Spinal cord (tissue), 10 donors: Measurements from ENCODE around the gene SLC10A1. TPM values are rescaled to one million over a fixed set of nuclear protein-coding genes. Genes with fewer than 3 reads are reported as not detected.

Source experiments
- DNase-seq, 6 donors: peaks; one replicate each; pipeline versions ENCODE4 v3.0.0 to v3.0.0-alpha.2; 2013 to 2015; ENCODE audit warnings: low spot score in 6 of 6, low read depth in 4 of 6
- H3K27ac ChIP-seq: one replicate; pipeline ENCODE4 v1.5.1; 2013; ENCODE audit warnings: low read depth, low read length, control low read depth
- H3K27me3 ChIP-seq: one replicate; pipeline ENCODE4 v1.6.1; 2013; ENCODE audit warnings: low read length; ENCODE audit not compliant: control insufficient read depth, insufficient read depth
- H3K36me3 ChIP-seq: one replicate; pipeline ENCODE4 v1.6.1; 2013; ENCODE audit warnings: low read length; ENCODE audit not compliant: control insufficient read depth, insufficient read depth
- H3K4me1 ChIP-seq: one replicate; pipeline ENCODE4 v1.6.1; 2013; ENCODE audit warnings: low read length; ENCODE audit not compliant: control insufficient read depth, insufficient read depth
- H3K4me3 ChIP-seq: one replicate; pipeline ENCODE4 v1.5.1; 2013; ENCODE audit warnings: low read depth, low read length, control low read depth
- H3K9me3 ChIP-seq: one replicate; pipeline ENCODE4 v1.6.1; 2013; ENCODE audit warnings: low read length; ENCODE audit not compliant: control insufficient read depth, insufficient read depth
- WGBS: methylation state at CpG from one replicate; pipeline ENCODE4 v1.1.5; 2013; ENCODE audit warnings: missing lambda C conversion rate; ENCODE audit not compliant: insufficient coverage; 5-methylcytosine and 5-hydroxymethylcytosine counted together
- long read RNA-seq, 4 donors: transcript quantifications; one replicate each; lab custom pipeline, GENCODE V29; 2026
- polyA plus RNA-seq, 2 donors: library from polyadenylated mRNA; unstranded; fragments of 120-200 nt; gene quantifications; one replicate each; pipeline ENCODE4 v1.2.1, GENCODE V29; 2013; ENCODE audit not compliant: insufficient read length in 2 of 2
- total RNA-seq, 2 donors: library from RNA; depleted of rRNA in 1 of 2; stranded (reverse); fragments of 120-200 nt in 1 of 2; fragments of >200 nt in 1 of 2; gene quantifications; one replicate each; pipeline versions ENCODE4 v1.2.3 to v1.2.4, GENCODE V29; 2013 to 2014
- donor health status: healthy.

The SLC10A1 gene
- total RNA-seq (not detected), polyA plus RNA-seq (under 1 TPM in 1 of 2 donors, not detected in 1; 0.21 TPM)
- long read RNA-seq, donor 1, result 0 reads
- long read RNA-seq, donor 2, result 0 reads
- long read RNA-seq, donor 3, result 0 reads
- long read RNA-seq, donor 4, result 0 reads

- Histone ChIP-seq H3K36me3 (no peaks in the 10 kb centered on the region), H3K4me1 (no peaks in the 10 kb centered on the region), H3K27me3 (no peaks in the 10 kb centered on the region), H3K4me3 (no peak within 1 kb of the TSS), H3K27ac (no peak within 1 kb of the TSS), H3K9me3 (no peaks in the 10 kb centered on the region)
- 90% methylated on average over 9 of the region's 11 CpGs for WGBS
- DNase-seq, result no peak
These were observed at the start of gene SLC10A1 for GRCh38 chr14:69796797-69797500. Gene SLC10A1 (minus strand): TSS chr14:69797241. CDS start chr14:69797155, 86 bp downstream.

- Histone ChIP-seq H3K27ac (no peak overlapping the region), H3K4me3 (no peak overlapping the region), H3K36me3 (no peaks in the 10 kb centered on the region), H3K27me3 (no peaks in the 10 kb centered on the region), H3K4me1 (peaks cover 30% of the 10 kb centered on the region), H3K9me3 (no peaks in the 10 kb centered on the region)
- whole genome bisulfite sequencing, result 49% methylated on average over 3 of the region's 5 CpGs
- DNase-seq, result no peak
These were observed 48.7 kb upstream of the SLC10A1 start for GRCh38 chr14:69845787-69846186.

GRCh38 chr14:69845050-69845581, 48.1 kb upstream of the SLC10A1 start:
- Histone ChIP-seq H3K4me1 (peaks cover 27% of the 10 kb centered on the region), H3K27me3 (no peaks in the 10 kb centered on the region), H3K9me3 (no peaks in the 10 kb centered on the region), H3K36me3 (no peaks in the 10 kb centered on the region), H3K27ac (no peak overlapping the region), H3K4me3 (no peak overlapping the region)
- DNase-seq, result no peak
- WGBS, result 92% methylated on average over 2 of the region's 2 CpGs

GRCh38 chr14:69844171-69844570, 47.1 kb upstream of the SLC10A1 start:
- WGBS, result 94% methylated on average over 2 of the region's 2 CpGs
- no peak for DNase-seq
- Histone ChIP-seq H3K9me3 (no peaks in the 10 kb centered on the region), H3K4me3 (no peak overlapping the region), H3K4me1 (peaks cover 20% of the 10 kb centered on the region), H3K27me3 (no peaks in the 10 kb centered on the region), H3K36me3 (no peaks in the 10 kb centered on the region), H3K27ac (no peak overlapping the region)

- Histone ChIP-seq H3K9me3 (no peaks in the 10 kb centered on the region), H3K27me3 (peaks cover 3% of the 10 kb centered on the region), H3K4me3 (no peak overlapping the region), H3K27ac (no peak overlapping the region), H3K36me3 (no peaks in the 10 kb centered on the region), H3K4me1 (peaks cover 20% of the 10 kb centered on the region)
- DNase-seq, result peak in 2 of 6 donors; percentile 61 to 72
- 46% methylated on average over 11 of the region's 13 CpGs for WGBS
These were observed 45.8 kb upstream of the SLC10A1 start for GRCh38 chr14:69842686-69843420.

GRCh38 chr14:69841656-69842055, 44.6 kb upstream of the SLC10A1 start:
- peak in 2 of 6 donors; percentile 74 to 79 for DNase-seq
- peaks cover 20% of the 10 kb centered on the region for H3K4me1 ChIP-seq
- H3K27me3 ChIP-seq, result peaks cover 3% of the 10 kb centered on the region
- no peaks in the 10 kb centered on the region for H3K36me3 ChIP-seq
- WGBS, result 25% methylated on average over 4 of the region's 5 CpGs
- H3K4me3 ChIP-seq, result no peak overlapping the region
- H3K9me3 ChIP-seq, result no peaks in the 10 kb centered on the region
- H3K27ac ChIP-seq, result no peak overlapping the region

GRCh38 chr14:69839661-69840060, 42.6 kb upstream of the SLC10A1 start:
- no peaks in the 10 kb centered on the region for H3K36me3 ChIP-seq
- DNase-seq, result no peak
- 100% methylated on average over 2 of the region's 3 CpGs for WGBS
- no peaks in the 10 kb centered on the region for H3K9me3 ChIP-seq
- no peak overlapping the region for H3K4me3 ChIP-seq
- H3K27ac ChIP-seq, result no peak overlapping the region
- peaks cover 3% of the 10 kb centered on the region for H3K27me3 ChIP-seq
- H3K4me1 ChIP-seq, result peaks cover 20% of the 10 kb centered on the region

GRCh38 chr14:69838881-69839416, 41.9 kb upstream of the SLC10A1 start:
- no peak for DNase-seq
- peaks cover 3% of the 10 kb centered on the region for H3K27me3 ChIP-seq
- H3K27ac ChIP-seq, result no peak overlapping the region
- H3K9me3 ChIP-seq, result no peaks in the 10 kb centered on the region
- H3K4me3 ChIP-seq, result no peak overlapping the region
- 100% methylated on average over 1 of the region's 3 CpGs for WGBS
- no peaks in the 10 kb centered on the region for H3K36me3 ChIP-seq
- H3K4me1 ChIP-seq, result peaks cover 20% of the 10 kb centered on the region

GRCh38 chr14:69828879-69829278, 31.8 kb upstream of the SLC10A1 start:
- no peaks in the 10 kb centered on the region for H3K36me3 ChIP-seq
- H3K9me3 ChIP-seq, result peaks cover 4% of the 10 kb centered on the region
- H3K4me3 ChIP-seq, result no peak overlapping the region
- H3K27ac ChIP-seq, result no peak overlapping the region
- WGBS, result 92% methylated on average over 4 of the region's 4 CpGs
- DNase-seq, result no peak
- no peaks in the 10 kb centered on the region for H3K27me3 ChIP-seq
- no peaks in the 10 kb centered on the region for H3K4me1 ChIP-seq
